Liver (tissue), 9 donors: ENCODE measurements around the gene FIP1L1. TPM values are rescaled to one million over a fixed set of nuclear protein-coding genes. Genes with fewer than 3 reads are reported as not detected.
"Not testable (repeated sequence)": the region's sequence is repeated elsewhere in the genome, so short reads cannot be mapped to it uniquely, and the experiment has no call there.

Experiments used
- DNase-seq: peaks from one replicate; pipeline ENCODE4 v3.0.0-alpha.2; 2017; ENCODE audit warnings: low spot score
- H3K27ac ChIP-seq, 2 donors: one replicate each; pipeline ENCODE4 v1.7.0; 2013; ENCODE audit warnings: inconsistent platforms in 2 of 2, low read length in 2 of 2, control low read depth in 1 of 2, low read depth in 1 of 2, mild to moderate bottlenecking in 1 of 2
- H3K27me3 ChIP-seq, 4 donors: one replicate each; pipeline versions ENCODE4 v1.6.1 to v1.7.0; 2013; ENCODE audit warnings: low read length in 3 of 4, inconsistent platforms in 1 of 4, mild to moderate bottlenecking in 1 of 4, moderate library complexity in 1 of 4; ENCODE audit not compliant: control insufficient read depth in 4 of 4, insufficient read depth in 4 of 4
- H3K36me3 ChIP-seq, 4 donors: one replicate each; pipeline versions ENCODE4 v1.6.1 to v1.7.0; 2013; ENCODE audit warnings: low read length in 3 of 4, mild to moderate bottlenecking in 3 of 4, low read depth in 1 of 4, moderate library complexity in 1 of 4; ENCODE audit not compliant: control insufficient read depth in 4 of 4, insufficient read depth in 3 of 4
- H3K4me1 ChIP-seq, 4 donors: one replicate each; pipeline versions ENCODE4 v1.6.1 to v1.7.0; 2013; ENCODE audit warnings: low read length in 3 of 4, mild to moderate bottlenecking in 3 of 4, moderate library complexity in 1 of 4; ENCODE audit not compliant: control insufficient read depth in 4 of 4, insufficient read depth in 4 of 4
- H3K4me3 ChIP-seq, 3 donors: one replicate each; pipeline versions ENCODE4 v1.6.1 to v1.7.0; 2013; ENCODE audit warnings: low read length in 3 of 3, control low read depth in 1 of 3, low read depth in 1 of 3, mild to moderate bottlenecking in 1 of 3
- H3K9ac ChIP-seq, 2 donors: one replicate each; pipeline ENCODE4 v1.7.0; 2013; ENCODE audit warnings: low read length in 2 of 2, mild to moderate bottlenecking in 2 of 2, moderate library complexity in 2 of 2, control low read depth in 1 of 2, low read depth in 1 of 2
- H3K9me3 ChIP-seq, 4 donors: one replicate each; pipeline versions ENCODE4 v1.6.1 to v1.7.0; 2013; ENCODE audit warnings: low read length in 3 of 4; ENCODE audit not compliant: control insufficient read depth in 4 of 4
- ATF3 ChIP-seq: IDR thresholded peaks from 2 replicates; pipeline ENCODE4 v1.6.1; 2016; ENCODE audit warnings: antibody characterized with exemption
- CTCF ChIP-seq: fragments of 150-350 bp; IDR thresholded peaks from 2 replicates; pipeline ENCODE4 v1.5.1; 2017; ENCODE audit warnings: improper control_type of control experiment, low read depth, low read length; ENCODE audit not compliant: missing input control
- EGR1 ChIP-seq, 2 donors: IDR thresholded peaks; 2 replicates each; pipeline ENCODE4 v1.6.1; 2016 to 2018; ENCODE audit warnings: antibody characterized with exemption in 2 of 2, low read depth in 2 of 2
- GABPA ChIP-seq, 2 donors: IDR thresholded peaks in 1 of 2; conservative IDR thresholded peaks in 1 of 2; 2 replicates each; pipeline ENCODE4 v1.6.1; 2016; ENCODE audit warnings: antibody characterized with exemption in 2 of 2, mild to moderate bottlenecking in 1 of 2, moderate library complexity in 1 of 2
- HNF4G ChIP-seq: IDR thresholded peaks from 2 replicates; pipeline ENCODE4 v1.6.1; 2016; ENCODE audit warnings: antibody characterized with exemption
- JUND ChIP-seq, 2 donors: IDR thresholded peaks; 2 replicates each; pipeline ENCODE4 v1.6.1; 2016; ENCODE audit warnings: antibody characterized with exemption in 2 of 2
- MAX ChIP-seq: IDR thresholded peaks from 2 replicates; pipeline ENCODE4 v1.6.1; 2016; ENCODE audit warnings: antibody characterized with exemption
- RXRA ChIP-seq, 2 donors: IDR thresholded peaks; 2 replicates each; pipeline ENCODE4 v1.6.1; 2017 to 2018; ENCODE audit warnings: antibody characterized with exemption in 2 of 2, mild to moderate bottlenecking in 1 of 2
- SP1 ChIP-seq: IDR thresholded peaks from 2 replicates; pipeline ENCODE4 v1.6.1; 2018; ENCODE audit warnings: antibody characterized with exemption, mild to moderate bottlenecking
- TAF1 ChIP-seq: conservative IDR thresholded peaks from 2 replicates; pipeline ENCODE4 v1.6.1; 2016; ENCODE audit warnings: antibody characterized with exemption, mild to moderate bottlenecking
- YY1 ChIP-seq: IDR thresholded peaks from 2 replicates; pipeline ENCODE4 v1.6.1; 2016; ENCODE audit warnings: antibody characterized with exemption, mild to moderate bottlenecking
- WGBS: extraction: QIAGEN DNeasy Blood & Tissue Kit; methylation state at CpG from one replicate; pipeline ENCODE4 v1.1.7; 2013; 5-methylcytosine and 5-hydroxymethylcytosine counted together
- polyA plus RNA-seq, 2 donors: library from polyadenylated mRNA; stranded (reverse) in 1 of 2; unstranded in 1 of 2; fragments of 200-250 nt in 1 of 2; fragments of >200 nt in 1 of 2; fragmentation: Nextera tagmentation in 1 of 2; extraction: Ambion mirVana in 1 of 2; gene quantifications; one replicate each; pipeline versions ENCODE4 v1.2.1 to v1.2.3, GENCODE V29; 2013 to 2015
- total RNA-seq, 2 donors: library from RNA; depleted of rRNA; stranded (reverse); fragments of >200 nt; gene quantifications; one replicate each; pipeline ENCODE4 v1.2.3, GENCODE V29; 2014
- donor health status: healthy.
- donor health status: healthy.
- donor health status: healthy.
- donor health status: healthy.
- donor health status: healthy.

FIP1L1 gene
- total and polyA plus RNA-seq, 4 donors = 12.2 to 30.3 (median 18.4) TPM

GRCh38 chr4:53465281-53465680 is 87.8 kb downstream of the FIP1L1 start:
- no peaks in the 10 kb centered on the region for H3K4me1 ChIP-seq
- H3K36me3 ChIP-seq = peaks cover 0 to 23% (median 11%) of the 10 kb centered on the region in 4 donors
- no peak overlapping the region for H3K4me3 ChIP-seq
- H3K27ac ChIP-seq = no peak overlapping the region
- WGBS = 87% methylated on average over 2 of the region's 2 CpGs
- DNase-seq = no peak
- H3K9ac ChIP-seq = no peak overlapping the region
- TF ChIP-seq MAX = no peak
- TF ChIP-seq SP1 = no peak
- TF ChIP-seq RXRA (IDR thresholded peaks at IDR 0.05) = no peak
- no peak for TF ChIP-seq TAF1
- H3K27me3 ChIP-seq = no peaks in the 10 kb centered on the region
- H3K9me3 ChIP-seq = peaks cover 0 to 2% (median 0%) of the 10 kb centered on the region in 4 donors

- no peak overlapping the region for H3K9ac ChIP-seq
These were observed 88.5 kb downstream of the FIP1L1 start for GRCh38 chr4:53465891-53466290.

GRCh38 chr4:53466576-53466975 is 89.1 kb downstream of the FIP1L1 start:
- 98% methylated on average over 6 of the region's 6 CpGs for WGBS
- H3K27ac ChIP-seq, DNase-seq, H3K4me1 ChIP-seq, H3K9me3 ChIP-seq, H3K27me3 ChIP-seq, H3K4me3 ChIP-seq, H3K9ac ChIP-seq: not testable (repeated sequence)
- H3K36me3 ChIP-seq = peaks cover 0 to 15% (median 5%) of the 10 kb centered on the region in 4 donors

More at GRCh38 chr4:53465891-53466290, 88.5 kb downstream of the FIP1L1 start:
- Histone ChIP-seq H3K27me3 (no peaks in the 10 kb centered on the region), H3K36me3 (peaks cover 0 to 20% (median 10%) of the 10 kb centered on the region in 4 donors), H3K4me1 (no peaks in the 10 kb centered on the region), H3K9me3 (peaks cover 0 to 2% (median 0%) of the 10 kb centered on the region in 4 donors), H3K4me3 (no peak overlapping the region), H3K27ac (no peak overlapping the region)
- DNase-seq = no peak
- TF ChIP-seq CTCF (no peak), SP1 (no peak), ATF3 (no peak), EGR1 (IDR thresholded peaks at IDR 0.05; ENCODE audit: low read depth in 2 of 2) (no peak), TAF1 (no peak), HNF4G (no peak), YY1 (no peak), JUND (IDR thresholded peaks at IDR 0.05) (no peak), GABPA (IDR thresholded peaks at IDR 0.05 in 1 of 2, conservative IDR thresholded peaks at IDR 0.05 in 1 of 2) (no peak)
